Measurements from ENCODE around the gene XPR1. TPM values are rescaled to one million over a fixed set of nuclear protein-coding genes. Genes with fewer than 3 reads are reported as not detected.

The XPR1 gene
- total and polyA plus RNA-seq, 2 of the 8 experiments (the other 6 are each of a cell fraction or from before 2014, with no cell fraction given) = 28.6 to 43.9 TPM

- Histone ChIP-seq H2BK12ac (ENCODE audit: low read depth, low read length) (no peak overlapping the region), H3K79me2 (ENCODE audit: control insufficient read depth in 1 of 2, insufficient read depth in 2 of 2, low read length in 2 of 2) (no peaks in the 10 kb centered on the region), H3K14ac (ENCODE audit: insufficient read length) (no peak overlapping the region), H4K20me1 (replicated peaks in 1 of 2; ENCODE audit: control insufficient read depth in 1 of 2, insufficient read depth in 2 of 2, low read length in 2 of 2) (no peaks in the 10 kb centered on the region), H4K91ac (replicated peaks; ENCODE audit: insufficient read length, low read length) (no peak overlapping the region), H3K4me2 (ENCODE audit: insufficient read depth in 1 of 2, low read depth in 2 of 2, low read length in 2 of 2) (no peak overlapping the region), H3K18ac (ENCODE audit: extremely low read depth, low read length) (no peak overlapping the region), H3K27ac (ENCODE audit: low read depth, low read length) (no peak overlapping the region), H4K5ac (ENCODE audit: insufficient read length, low read depth, low read length) (no peak overlapping the region), H3K23ac (ENCODE audit: insufficient read length) (no peak overlapping the region), H3K27me3 (replicated peaks in 1 of 4; ENCODE audit: control insufficient read depth in 3 of 4, extremely low read depth in 1 of 4, insufficient read depth in 3 of 4, low read length in 3 of 4) (no peaks in the 10 kb centered on the region), H2AFZ (ENCODE audit: low read length) (no peak overlapping the region), H3K9ac (replicated peaks in 1 of 4; ENCODE audit: extremely low read depth in 1 of 4, low read depth in 3 of 4, low read length in 3 of 4) (no peak overlapping the region), H2BK20ac (ENCODE audit: low read length) (no peak overlapping the region), H3K4me1 (replicated peaks in 1 of 4; ENCODE audit: control insufficient read depth in 3 of 4, insufficient read depth in 4 of 4, low read length in 3 of 4) (peaks cover 0 to 5% (median 1%) of the 10 kb centered on the region in 4 experiments; a peak in 3 of 7 replicates), H3K79me1 (ENCODE audit: low read depth, low read length) (no peaks in the 10 kb centered on the region), H3K56ac (replicated peaks; ENCODE audit: insufficient read length, low read depth, low read length) (no peak overlapping the region), H3K4me3 (ENCODE audit: extremely low read depth in 1 of 4, insufficient read depth in 2 of 4, low read depth in 3 of 4, low read length in 4 of 4) (no peak overlapping the region), H2AK5ac (ENCODE audit: low read depth, low read length) (no peak overlapping the region), H2BK120ac (replicated peaks; ENCODE audit: low read depth, low read length) (no peak overlapping the region), H2BK15ac (ENCODE audit: low read length) (no peak overlapping the region), H2BK5ac (ENCODE audit: low read depth, low read length) (no peak overlapping the region), H4K8ac (ENCODE audit: extremely low read depth, insufficient read depth, low read length) (no peak overlapping the region), H3K9me3 (ENCODE audit: insufficient read depth in 2 of 2, low read depth in 1 of 2, low read length in 1 of 2) (no peaks in the 10 kb centered on the region), H3K23me2 (ENCODE audit: low read depth, low read length) (no peaks in the 10 kb centered on the region), H3K36me3 (ENCODE audit: control insufficient read depth in 2 of 4, insufficient read depth in 4 of 4, low read length in 3 of 4) (no peaks in the 10 kb centered on the region), H3K4ac (replicated peaks; ENCODE audit: insufficient read length, low read depth, low read length) (no peak overlapping the region)
- no peak for TF ChIP-seq BRCA1 (IDR thresholded peaks at IDR 0.05; ENCODE audit: low read depth, low read length)
- TF ChIP-seq SIX5 (IDR thresholded peaks at IDR 0.05; ENCODE audit: low read depth, low read length) = no peak
- TF ChIP-seq TBP (IDR thresholded peaks at IDR 0.05; ENCODE audit: low read depth, low read length) = no peak
- TF ChIP-seq CBX5 (IDR thresholded peaks at IDR 0.05; ENCODE audit: low read depth, low read length) = no peak
- no peak for TF ChIP-seq KDM5A (IDR thresholded peaks at IDR 0.05; ENCODE audit: low read length)
- no peak for TF ChIP-seq EZH2 (IDR thresholded peaks at IDR 0.05; ENCODE audit: low read depth, low read length, severe bottlenecking)
- no peak for TF ChIP-seq CREB1 (IDR thresholded peaks at IDR 0.05)
- no peak for TF ChIP-seq CEBPB (IDR thresholded peaks at IDR 0.05; ENCODE audit: low read depth, low read length)
- WGBS, 2 experiments (ENCODE audit: extremely low coverage in 1 of 2, insufficient coverage in 1 of 2, insufficient read length in 1 of 2, insufficient replicate concordance in 2 of 2, low coverage in 1 of 2, low lambda C conversion rate in 2 of 2, missing lambda C conversion rate in 1 of 2) = 84% methylated on average over 2 of the region's 2 CpGs; no CpG with 5 or more reads in 1 of the 2 experiments
- POLR2A ChIA-PET (ENCODE audit: partially characterized antibody) = interaction anchor here (1.0 kb wide), 1 partner anchor 58 kb away, joined by 3 read pairs; the partner anchor contains the start of gene KIAA1614
- DNase-seq (ENCODE audit: low read depth in 1 of 2, low spot score in 2 of 2) (no peak), FAIRE-seq (no peak)
- CTCF ChIA-PET (ENCODE audit: partially characterized antibody) = interaction anchor here (2.4 to 2.7 kb wide), 2 partner anchors 9 to 11 kb away, joined by 7 to 15 read pairs; no protein-coding TSS in a partner anchor
Observed at GRCh38 chr1:180854001-180854400, 222.2 kb downstream of the XPR1 start.

All from H1 (cell line).